Adipocyte (in vitro differentiated cells): Measurements from ENCODE around the gene ANKZF1.

Source experiments
- DNase-seq: peaks from one replicate; pipeline ENCODE4 v3.0.0-alpha.2; 2015; ENCODE audit warnings: low read depth
- H3K27me3 ChIP-seq: replicated peaks from 2 replicates; pipeline ENCODE4 v1.7.0; 2013; ENCODE audit warnings: mild to moderate bottlenecking, low read length, moderate library complexity; ENCODE audit not compliant: control insufficient read depth, insufficient read depth
- H3K36me3 ChIP-seq: 2 replicates; pipeline ENCODE4 v1.7.0; 2013; ENCODE audit warnings: low read length, mild to moderate bottlenecking, moderate library complexity; ENCODE audit not compliant: control insufficient read depth, insufficient read depth, severe bottlenecking
- H3K4me1 ChIP-seq: 2 replicates; pipeline ENCODE4 v1.7.0; 2013; ENCODE audit warnings: mild to moderate bottlenecking, low read length, moderate library complexity; ENCODE audit not compliant: control insufficient read depth, insufficient read depth
- H3K4me3 ChIP-seq: 2 replicates; pipeline ENCODE4 v1.7.0; 2013; ENCODE audit warnings: mild to moderate bottlenecking, low read length, moderate library complexity
- H3K9ac ChIP-seq: 2 replicates; pipeline ENCODE4 v1.7.0; 2013; ENCODE audit warnings: mild to moderate bottlenecking, low read length, moderate library complexity
- H3K9me3 ChIP-seq: 2 replicates; pipeline ENCODE4 v1.7.0; 2013; ENCODE audit warnings: mild to moderate bottlenecking, low read length, moderate library complexity; ENCODE audit not compliant: control insufficient read depth

Gene ANKZF1

GRCh38 chr2:219244789-219245147, 15.2 kb downstream of the ANKZF1 start:
- H3K4me1 ChIP-seq = peaks cover 40% of the 10 kb centered on the region
- peak overlapping the region; percentile 96 for H3K9ac ChIP-seq
- peak overlapping the region; percentile 93 for H3K4me3 ChIP-seq
- no peaks in the 10 kb centered on the region for H3K9me3 ChIP-seq
- no peak for DNase-seq
- peaks cover 14% of the 10 kb centered on the region for H3K36me3 ChIP-seq
- H3K27me3 ChIP-seq = no peaks in the 10 kb centered on the region

DNA sequence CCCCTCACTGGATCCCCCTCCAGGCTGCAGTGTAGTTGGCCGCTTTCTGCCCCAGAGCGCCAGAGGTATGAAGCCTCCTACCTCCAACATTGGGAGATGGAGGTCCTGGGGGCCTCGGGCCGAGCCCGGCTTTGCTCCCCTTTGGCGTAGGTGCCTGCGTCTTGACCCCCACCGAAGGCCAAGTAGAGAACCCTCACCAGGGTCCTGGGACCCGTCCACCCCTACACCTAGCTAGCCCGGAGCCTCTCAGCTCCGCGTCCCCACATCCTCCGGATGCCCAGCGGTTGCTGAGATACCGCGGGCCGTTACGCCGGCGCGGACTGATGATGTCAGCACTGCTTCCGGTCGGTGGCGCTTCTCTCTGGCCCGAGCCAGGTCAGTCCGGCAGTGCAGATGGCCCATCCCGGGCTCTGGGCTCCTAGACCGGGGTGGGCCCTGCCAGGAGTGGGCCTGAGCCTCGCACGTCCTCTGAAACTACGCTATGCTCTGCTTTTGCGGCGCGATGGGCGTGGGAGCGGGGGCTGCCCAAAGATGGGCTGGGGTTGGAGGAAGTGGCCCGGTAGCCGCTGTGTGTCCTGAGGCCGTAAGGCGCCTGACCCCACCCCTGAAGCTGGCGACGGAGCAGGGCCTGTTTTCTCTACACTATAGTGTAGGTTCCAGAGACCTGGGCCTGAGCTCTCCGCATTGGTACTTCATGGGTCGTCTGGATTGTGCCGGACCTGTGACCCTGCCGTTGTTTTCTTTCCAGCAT, 15.7 kb downstream of the ANKZF1 start, which contains the start of the genes GLB1L and STK16:
TSS of gene GLB1L (minus strand) at position 297 of the 751 bp plus-strand sequence. CDS start 1,871 bp downstream, outside the sequence.
TSS of gene STK16 (plus strand) at position 332 of the 751 bp plus-strand sequence. CDS start 521 bp downstream, outside the sequence.
- Histone ChIP-seq H3K9ac (peak within 1 kb of the TSS; percentile 96), H3K4me1 (peaks cover 45% of the 10 kb centered on the region), H3K36me3 (peaks cover 11% of the 10 kb centered on the region), H3K9me3 (no peaks in the 10 kb centered on the region), H3K4me3 (peak within 1 kb of the TSS; percentile 93), H3K27me3 (no peaks in the 10 kb centered on the region)
- peak; percentile 97 for DNase-seq

GRCh38 chr2:219245899-219246230, 16.3 kb downstream of the ANKZF1 start:
- Histone ChIP-seq H3K9ac (peak overlapping the region; percentile 96), H3K4me1 (peaks cover 50% of the 10 kb centered on the region), H3K9me3 (no peaks in the 10 kb centered on the region), H3K4me3 (peak overlapping the region; percentile 93), H3K36me3 (peaks cover 13% of the 10 kb centered on the region), H3K27me3 (no peaks in the 10 kb centered on the region)
- DNase-seq = no peak

GRCh38 chr2:219246559-219246958, 17.0 kb downstream of the ANKZF1 start:
- Histone ChIP-seq H3K9ac (peak overlapping the region; percentile 96), H3K4me1 (peaks cover 51% of the 10 kb centered on the region), H3K9me3 (no peaks in the 10 kb centered on the region), H3K36me3 (peaks cover 13% of the 10 kb centered on the region), H3K27me3 (no peaks in the 10 kb centered on the region), H3K4me3 (peak overlapping the region; percentile 93)
- no peak for DNase-seq

GRCh38 chr2:219247678-219248642, 18.4 kb downstream of the ANKZF1 start:
- H3K27me3 ChIP-seq = no peaks in the 10 kb centered on the region
- H3K9ac ChIP-seq = no peak overlapping the region
- no peak for DNase-seq
- H3K4me3 ChIP-seq = no peak overlapping the region
- no peaks in the 10 kb centered on the region for H3K9me3 ChIP-seq
- peaks cover 57% of the 10 kb centered on the region for H3K4me1 ChIP-seq
- peaks cover 13% of the 10 kb centered on the region for H3K36me3 ChIP-seq

DNA sequence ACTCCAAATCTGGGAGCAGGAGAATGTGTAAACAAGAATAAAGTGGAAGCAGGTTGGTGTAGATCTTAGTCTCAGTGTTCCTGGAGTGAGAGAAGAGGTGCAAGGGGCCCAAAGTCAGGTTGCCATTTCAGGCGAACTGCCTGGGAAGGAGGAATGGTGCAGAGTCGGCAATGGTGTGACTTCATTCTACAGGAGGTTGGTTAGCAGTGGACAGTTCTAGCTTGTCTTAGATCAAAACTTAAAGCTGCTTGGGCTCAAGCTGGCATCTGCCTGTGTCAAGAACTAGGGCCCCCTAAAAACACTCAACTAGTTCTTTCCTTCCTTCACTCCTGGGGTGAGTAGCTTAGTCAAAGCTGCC, 19.2 kb downstream of the ANKZF1 start:
- no peaks in the 10 kb centered on the region for H3K9me3 ChIP-seq
- peak overlapping the region; percentile 77 for H3K9ac ChIP-seq
- H3K36me3 ChIP-seq = peaks cover 13% of the 10 kb centered on the region
- H3K27me3 ChIP-seq = no peaks in the 10 kb centered on the region
- peaks cover 62% of the 10 kb centered on the region for H3K4me1 ChIP-seq
- peak overlapping the region; percentile 26 for H3K4me3 ChIP-seq
- no peak for DNase-seq

GRCh38 chr2:219249203-219249980, 19.8 kb downstream of the ANKZF1 start:
- Histone ChIP-seq H3K27me3 (no peaks in the 10 kb centered on the region), H3K4me3 (peak overlapping the region; percentile 44), H3K9ac (peak overlapping the region; percentile 77), H3K4me1 (peaks cover 66% of the 10 kb centered on the region), H3K9me3 (no peaks in the 10 kb centered on the region), H3K36me3 (peaks cover 13% of the 10 kb centered on the region)
- DNase-seq = peak; percentile 78

DNA sequence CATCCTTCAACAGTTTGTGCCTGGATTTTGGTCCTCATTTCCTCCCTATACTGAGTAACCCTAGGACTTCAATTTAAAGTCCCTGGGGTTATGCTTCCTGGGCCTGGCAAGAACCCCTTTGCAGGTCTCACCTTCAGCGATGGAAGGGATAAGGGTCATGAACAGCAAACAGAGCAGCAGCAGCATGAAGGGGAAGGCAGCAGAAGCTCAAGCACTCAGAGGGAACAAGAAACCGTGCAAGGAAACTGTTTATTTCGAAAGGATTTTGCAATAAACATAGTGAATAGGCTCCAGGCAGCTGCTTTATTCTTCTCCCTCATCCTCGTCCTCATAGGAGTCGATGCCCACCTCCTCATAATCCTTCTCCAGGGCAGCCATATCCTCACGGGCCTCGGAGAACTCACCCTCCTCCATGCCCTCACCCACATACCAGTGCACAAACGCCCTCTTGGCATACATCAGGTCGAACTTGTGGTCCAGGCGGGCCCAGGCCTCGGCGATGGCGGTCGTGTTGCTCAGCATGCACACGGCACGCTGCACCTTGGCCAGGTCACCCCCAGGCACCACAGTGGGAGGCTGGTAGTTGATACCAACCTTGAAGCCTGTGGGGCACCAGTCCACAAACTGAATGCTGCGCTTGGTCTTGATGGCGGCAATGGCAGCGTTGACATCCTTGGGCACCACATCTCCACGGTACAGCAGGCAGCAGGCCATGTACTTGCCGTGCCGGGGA, 20.6 kb downstream of the ANKZF1 start:
- peaks cover 64% of the 10 kb centered on the region for H3K4me1 ChIP-seq
- no peaks in the 10 kb centered on the region for H3K9me3 ChIP-seq
- H3K4me3 ChIP-seq = peak overlapping the region; percentile 44
- no peaks in the 10 kb centered on the region for H3K27me3 ChIP-seq
- peak; percentile 22 for DNase-seq
- H3K9ac ChIP-seq = peak overlapping the region; percentile 77
- H3K36me3 ChIP-seq = peaks cover 13% of the 10 kb centered on the region

DNA sequence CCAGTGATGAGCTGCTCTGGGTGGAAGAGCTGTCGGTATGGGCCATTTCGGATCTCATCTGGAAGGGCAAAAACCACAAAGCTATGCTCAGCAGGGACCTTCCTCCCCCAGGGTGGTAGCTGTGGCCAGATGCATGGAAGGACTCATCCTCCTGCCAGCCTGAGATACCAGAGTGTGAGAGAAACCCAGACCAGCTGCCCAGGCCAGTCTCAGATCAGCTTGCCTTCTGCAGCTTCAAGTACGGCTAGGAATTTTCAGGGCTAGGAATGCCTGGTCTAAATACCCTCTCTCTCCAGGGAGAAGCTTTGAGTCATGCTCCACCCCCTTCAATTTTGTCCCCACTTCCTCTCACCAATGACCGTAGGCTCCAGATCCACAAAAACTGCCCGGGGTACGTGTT, 22.1 kb downstream of the ANKZF1 start:
- H3K4me1 ChIP-seq = peaks cover 54% of the 10 kb centered on the region
- no peak overlapping the region for H3K4me3 ChIP-seq
- H3K27me3 ChIP-seq = no peaks in the 10 kb centered on the region
- no peak for DNase-seq
- no peak overlapping the region for H3K9ac ChIP-seq
- H3K36me3 ChIP-seq = peaks cover 13% of the 10 kb centered on the region
- no peaks in the 10 kb centered on the region for H3K9me3 ChIP-seq

GRCh38 chr2:219252084-219252483, 22.5 kb downstream of the ANKZF1 start:
- no peak overlapping the region for H3K4me3 ChIP-seq
- no peak overlapping the region for H3K9ac ChIP-seq
- no peaks in the 10 kb centered on the region for H3K9me3 ChIP-seq
- DNase-seq = no peak
- peaks cover 50% of the 10 kb centered on the region for H3K4me1 ChIP-seq
- H3K36me3 ChIP-seq = peaks cover 13% of the 10 kb centered on the region
- H3K27me3 ChIP-seq = no peaks in the 10 kb centered on the region
